ENCODE measurements around the gene ZNF580.

ZNF580 gene

GRCh38 chr19:55640577-55641425, at the start of gene ZNF580:
ZNF580 (plus strand) TSS chr19:55641002; CDS start chr19:55642509, 1,507 bp downstream.
- peak; percentile 91 for DNase-seq

DNA sequence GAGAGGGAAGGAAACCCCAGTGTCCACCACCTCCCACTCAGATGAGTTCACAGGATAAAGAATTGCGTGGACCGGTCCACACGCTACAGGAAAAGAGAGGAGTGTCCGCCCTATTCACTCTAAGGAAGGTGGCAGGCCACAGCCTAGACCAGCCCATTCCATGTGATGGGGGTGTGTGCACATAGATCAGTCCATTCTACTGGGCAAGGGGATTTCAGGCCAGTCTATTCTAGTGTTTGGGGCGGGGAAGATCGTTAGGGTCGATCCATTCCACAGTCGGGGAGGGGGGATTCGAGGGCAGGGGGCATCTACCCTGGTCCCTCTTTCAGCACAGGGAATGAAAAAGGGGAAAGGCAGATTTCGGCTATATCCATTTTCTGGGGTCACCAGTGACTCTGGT, 49.2 kb upstream of the ZNF580 start:
- peak; percentile 8 for DNase-seq

- DNase-seq: no peak
These were observed 48.3 kb upstream of the ZNF580 start for GRCh38 chr19:55592391-55593090.

GRCh38 chr19:55593096-55593772, 47.6 kb upstream of the ZNF580 start:
- DNase-seq: peak; percentile 14

- DNase-seq: no peak
These were observed 45.7 kb upstream of the ZNF580 start for GRCh38 chr19:55594996-55595545.

DNA sequence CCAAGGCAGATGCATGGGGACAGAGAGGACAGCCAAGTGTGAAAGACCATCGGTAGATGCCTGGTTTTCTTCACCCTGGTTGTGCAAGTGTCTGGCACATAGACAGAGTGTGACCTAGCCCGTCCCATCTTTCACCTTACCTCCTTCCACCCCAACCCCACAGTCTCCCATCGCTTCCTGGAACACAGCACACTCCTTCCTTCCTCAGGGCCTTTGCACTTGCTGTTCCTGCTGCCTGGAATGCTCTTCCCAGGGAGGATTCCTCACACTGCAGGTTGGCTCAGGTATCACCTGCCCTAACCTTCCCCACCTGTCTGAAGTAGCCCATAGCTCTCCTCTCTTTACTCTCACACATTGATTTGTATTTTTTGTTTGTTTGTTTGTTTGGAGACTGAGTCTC, 44.5 kb upstream of the ZNF580 start:
- DNase-seq: no peak

- no peak for DNase-seq
These were observed 43.3 kb upstream of the ZNF580 start for GRCh38 chr19:55597501-55597921.

GRCh38 chr19:55598034-55598433, 42.8 kb upstream of the ZNF580 start:
- DNase-seq: no peak

GRCh38 chr19:55598719-55599467, 41.9 kb upstream of the ZNF580 start:
- DNase-seq: peak; percentile 95

- DNase-seq: peak; percentile 100
These were observed 41.3 kb upstream of the ZNF580 start, which contains the start of gene FIZ1 for GRCh38 chr19:55599468-55599841. FIZ1 (minus strand) TSS chr19:55599517; CDS start chr19:55597865, 1,652 bp downstream.

DNA sequence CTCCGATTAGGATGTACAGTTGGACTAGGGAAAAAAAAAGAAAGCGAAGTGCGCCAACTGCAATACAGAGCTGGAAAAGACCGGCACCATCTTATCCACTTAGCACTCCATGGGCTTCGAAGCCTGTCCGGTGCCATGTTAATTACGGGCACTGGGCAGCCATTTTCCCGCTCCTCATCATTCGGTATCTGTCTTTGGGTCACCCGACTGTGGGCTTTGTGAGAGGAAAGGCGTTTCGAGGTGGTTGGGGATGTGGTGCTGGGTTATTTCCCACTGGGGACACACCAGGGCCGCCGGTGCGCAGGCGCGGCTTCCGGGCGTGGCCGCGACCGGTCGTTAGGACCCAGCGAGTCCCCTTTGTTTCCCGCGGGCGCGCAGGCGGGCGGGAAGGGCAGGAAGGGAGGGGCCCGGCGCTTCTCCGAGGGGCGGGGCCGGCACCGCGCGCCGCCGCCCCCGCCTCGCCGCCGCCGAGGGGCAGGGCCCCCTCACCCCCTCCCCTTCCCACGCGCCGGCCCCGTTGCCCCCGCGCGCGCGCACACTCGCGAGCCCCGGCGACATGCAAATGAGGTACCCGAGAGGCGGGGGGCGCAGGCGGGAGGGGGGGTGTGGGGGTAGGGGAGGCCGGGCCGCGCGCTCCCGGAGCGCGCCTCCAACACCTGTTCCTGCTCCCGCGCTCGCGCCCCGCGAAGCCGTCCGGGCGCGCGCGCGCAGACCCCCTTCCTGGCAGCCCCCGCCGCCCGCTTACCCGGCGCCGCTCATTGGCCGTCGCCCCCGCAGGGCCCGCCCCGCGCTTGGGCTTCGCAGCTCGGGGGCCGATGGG, 40.8 kb upstream of the ZNF580 start, which contains the start of gene ZNF524:
TSS of gene ZNF524 (plus strand) at position 447 of the 820 bp plus-strand sequence. CDS start 1,825 bp downstream, outside the sequence.
- peak; percentile 94 for DNase-seq

- DNase-seq: no peak
These were observed 40.2 kb upstream of the ZNF580 start for GRCh38 chr19:55600662-55601028.

GRCh38 chr19:55601084-55601483, 39.7 kb upstream of the ZNF580 start:
- no peak for DNase-seq

- DNase-seq: no peak
These were observed 38.4 kb upstream of the ZNF580 start for GRCh38 chr19:55602104-55603001.

DNA sequence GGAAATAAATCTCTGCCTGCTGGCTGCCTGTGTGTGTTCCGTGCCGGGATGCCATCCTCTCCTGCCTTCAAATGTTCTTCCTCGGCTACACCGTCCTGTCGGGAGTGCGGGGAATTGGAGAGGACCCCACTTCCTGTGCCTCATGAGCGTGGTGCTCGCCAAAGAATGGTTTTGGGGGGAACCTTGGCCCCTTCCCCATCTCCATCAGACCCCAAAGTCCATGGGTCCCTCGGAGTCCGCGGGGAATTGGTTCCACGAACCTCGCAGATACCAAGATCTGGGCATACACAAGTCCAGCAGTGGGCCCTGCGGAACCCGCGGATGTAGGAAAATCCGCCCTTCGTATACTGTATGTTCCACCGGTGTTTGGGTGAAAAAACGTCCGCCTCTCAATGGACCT, 37.7 kb upstream of the ZNF580 start:
- DNase-seq: no peak

DNA sequence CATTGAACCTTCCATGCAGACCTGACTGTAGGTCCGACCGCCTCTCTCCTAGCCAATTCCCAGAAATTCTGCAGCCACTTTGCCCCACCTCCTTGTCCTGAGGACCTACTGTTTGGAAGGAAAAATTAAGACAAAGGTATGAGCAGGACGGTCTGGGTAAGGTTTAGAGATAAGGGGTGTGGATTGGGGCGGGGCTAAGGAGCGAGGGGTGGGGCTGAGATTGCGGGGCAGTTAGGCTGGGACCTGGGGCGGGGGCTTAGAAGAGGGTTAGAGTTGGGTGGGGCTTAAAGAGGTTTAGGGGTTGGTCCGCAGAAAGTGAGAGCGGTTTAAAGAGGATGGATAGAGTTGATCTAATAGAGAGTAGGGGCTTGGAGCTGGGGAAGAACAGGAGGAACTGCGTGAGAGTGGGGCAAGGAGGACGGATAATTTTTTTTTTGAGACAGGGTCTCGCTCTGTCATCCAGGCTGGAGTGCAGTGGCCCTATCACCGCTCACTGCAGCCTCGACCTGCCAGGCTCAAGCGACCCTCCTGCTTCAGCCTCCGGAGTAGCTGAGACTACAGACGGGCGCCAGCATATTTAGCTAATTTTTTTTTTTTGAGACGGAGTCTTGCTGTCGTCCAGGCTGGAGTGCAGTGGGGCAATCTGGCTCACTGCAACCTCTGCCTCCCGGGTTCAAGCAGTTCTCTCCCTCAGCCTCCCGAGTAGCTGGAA, 37.1 kb upstream of the ZNF580 start:
- no peak for DNase-seq

GRCh38 chr19:55605207-55605636, 35.6 kb upstream of the ZNF580 start:
- DNase-seq: peak; percentile 99

DNA sequence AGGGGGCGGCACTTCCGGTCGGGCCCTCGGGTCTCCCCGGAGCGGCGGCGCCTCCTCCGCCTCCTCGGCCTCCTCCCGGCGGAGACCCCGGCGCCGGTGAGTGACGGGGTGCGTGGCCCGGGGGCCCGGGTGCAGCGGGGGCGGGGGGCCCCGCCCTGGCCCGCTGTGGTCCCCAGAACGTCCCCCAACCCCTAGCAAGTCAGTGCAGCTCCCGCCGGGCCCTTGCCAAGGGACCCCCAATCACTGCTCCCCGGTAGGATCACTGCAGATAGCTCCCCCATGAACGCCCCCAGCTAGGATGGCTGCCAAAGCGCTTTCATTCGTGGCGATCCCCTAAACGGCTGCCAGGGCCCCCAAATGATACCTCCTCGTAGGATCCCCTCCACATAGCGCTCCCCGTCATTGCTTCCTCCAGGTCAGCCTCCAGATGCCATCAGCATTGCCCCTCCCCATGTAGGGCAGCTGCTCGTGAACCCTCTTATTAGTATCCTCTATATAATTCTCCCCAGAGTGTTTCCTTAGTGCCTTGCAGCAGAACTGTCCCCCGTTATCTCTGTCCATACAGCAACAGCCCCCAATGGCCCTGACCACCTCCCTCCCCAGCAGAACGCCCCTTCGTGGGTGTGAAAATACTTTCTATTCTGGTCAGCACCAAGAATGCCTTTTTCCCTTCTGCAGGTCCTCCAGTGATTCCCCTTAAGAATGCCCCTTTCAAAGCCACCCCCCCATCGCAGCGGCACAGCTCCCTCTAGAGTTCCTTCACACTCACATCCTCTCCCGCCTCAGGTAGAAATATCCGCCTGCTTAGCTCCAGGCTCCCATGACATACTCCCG, 34.9 kb upstream of the ZNF580 start, which contains the start of gene ZNF865:
TSS of gene ZNF865 (plus strand) at position 11 of the 834 bp plus-strand sequence. CDS start 7,972 bp downstream, outside the sequence.
- DNase-seq: peak; percentile 86

- DNase-seq: no peak
These were observed 34.4 kb upstream of the ZNF580 start for GRCh38 chr19:55606471-55606787.
